SH-SY5Y (cell line): Measurements from ENCODE around the gene MBP.

Experiments used
- GATA2 ChIP-seq: IDR thresholded peaks from 2 replicates; pipeline ENCODE4 v1.6.1; 2011; ENCODE audit warnings: mild to moderate bottlenecking, low read depth, low read length
- GATA3 ChIP-seq: IDR thresholded peaks from 2 replicates; pipeline ENCODE4 v1.6.1; 2011; ENCODE audit warnings: low read depth, mild to moderate bottlenecking, low read length, moderate library complexity

DNA sequence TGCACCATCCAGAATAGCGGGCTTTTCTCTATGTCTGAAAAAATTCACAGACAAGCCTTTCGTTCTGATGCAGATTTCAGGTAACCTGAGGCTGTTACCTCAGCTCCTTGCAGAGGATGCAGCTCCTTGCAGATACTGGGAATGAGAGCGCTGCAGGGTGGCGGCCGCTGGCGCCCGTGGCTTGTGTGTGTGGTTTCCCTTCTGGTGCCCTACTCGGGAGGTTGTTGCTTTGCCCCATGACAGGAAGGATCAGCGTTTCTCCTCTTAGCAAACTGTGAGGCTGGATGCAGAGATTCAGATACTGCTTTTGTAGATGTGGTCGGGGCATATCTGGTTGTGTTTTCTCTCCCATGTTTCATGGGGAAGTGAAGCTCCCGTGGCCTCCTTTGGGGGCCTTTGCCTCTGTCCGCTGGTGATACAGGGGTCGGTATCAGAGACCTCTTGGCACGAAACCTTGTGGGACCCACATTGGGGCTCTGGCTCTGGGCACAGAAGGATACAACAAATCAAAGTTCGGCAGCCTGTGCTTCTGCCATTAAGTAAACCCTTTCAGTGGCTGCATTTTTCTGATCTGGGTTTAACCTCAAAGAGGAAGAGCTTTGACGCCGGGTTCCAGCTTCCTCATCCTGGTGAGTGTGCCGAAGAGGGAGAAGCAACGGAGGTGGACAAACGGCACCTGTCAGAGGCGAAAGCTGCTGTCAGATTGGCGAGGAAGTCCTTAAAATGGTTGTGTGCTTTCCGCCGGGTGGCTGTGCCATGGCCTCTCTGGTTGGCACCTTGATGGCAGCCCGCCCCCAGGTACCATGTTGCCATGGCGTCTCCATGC is 127.8 kb downstream of the MBP start:
- TF ChIP-seq GATA2 (no peak), GATA3 (no peak)
